Left forelimb (tissue), 1 donor: Measurements from ENCODE around the gene PLCXD1.
"Not testable (repeated sequence)": the region's sequence is repeated elsewhere in the genome, so short reads cannot be mapped to it uniquely, and the experiment has no call there.

Source experiments
- DNase-seq: peaks from one replicate; pipeline ENCODE4 v3.0.0-alpha.2; 2018; ENCODE audit warnings: low spot score

PLCXD1 gene

GRCh38 chrX:264006-264405 lies 17.2 kb upstream of the PLCXD1 start:
- DNase-seq = not testable (repeated sequence)

GRCh38 chrX:264634-265455 lies 16.3 kb upstream of the PLCXD1 start:
- no peak for DNase-seq

- no peak for DNase-seq
Measured at GRCh38 chrX:265502-265901, 15.7 kb upstream of the PLCXD1 start.

GRCh38 chrX:267771-268261 lies 13.4 kb upstream of the PLCXD1 start:
- no peak for DNase-seq

GRCh38 chrX:270848-271367 lies 10.3 kb upstream of the PLCXD1 start:
- DNase-seq = no peak

- no peak for DNase-seq
Measured at GRCh38 chrX:274904-275475, 6.2 kb upstream of the PLCXD1 start.

GRCh38 chrX:275476-275966 lies 5.7 kb upstream of the PLCXD1 start:
- DNase-seq = no peak

GRCh38 chrX:275967-276580 lies 5.1 kb upstream of the PLCXD1 start:
- peak; percentile 81 for DNase-seq

GRCh38 chrX:276581-277201 lies 4.5 kb upstream of the PLCXD1 start:
- DNase-seq = no peak

- not testable (repeated sequence) for DNase-seq
Measured at GRCh38 chrX:279757-280604, 1.2 kb upstream of the PLCXD1 start.

- DNase-seq = not testable (repeated sequence)
Measured at GRCh38 chrX:280722-281121, 459 bp upstream of the PLCXD1 start.

GRCh38 chrX:282000-282681 lies 960 bp downstream of the PLCXD1 start:
- DNase-seq = not testable (repeated sequence)

GRCh38 chrX:283115-283845 lies 2.1 kb downstream of the PLCXD1 start:
- peak; percentile 90 for DNase-seq

- DNase-seq = no peak
Measured at GRCh38 chrX:285076-285677, 4.0 kb downstream of the PLCXD1 start.

GRCh38 chrX:287670-288069 lies 6.5 kb downstream of the PLCXD1 start:
- DNase-seq = no peak

- no peak for DNase-seq
Measured at GRCh38 chrX:288561-288991, 7.4 kb downstream of the PLCXD1 start.

- no peak for DNase-seq
Measured at GRCh38 chrX:290476-291166, 9.4 kb downstream of the PLCXD1 start.

GRCh38 chrX:291411-291901 lies 10.3 kb downstream of the PLCXD1 start:
- DNase-seq = no peak
